GM18508 (cell line): ENCODE measurements around the gene IQSEC1.
A peak's percentile ranks its signal among the peaks of the same experiment; 100 is the strongest.

Experiments used
- ATAC-seq: cut with Tn5 transposase; IDR thresholded peaks from one replicate; pipeline ENCODE4 v1.9.1; 2021; ENCODE audit warnings: moderate number of reproducible peaks; ENCODE audit not compliant: insufficient read depth, unreplicated experiment

Gene IQSEC1

GRCh38 chr3:12977117-12977808 lies 96.0 kb downstream of the IQSEC1 start:
- no peak for ATAC-seq

- no peak for ATAC-seq
These were observed 97.3 kb downstream of the IQSEC1 start for GRCh38 chr3:12975748-12976522.

GRCh38 chr3:12974819-12975218 lies 98.4 kb downstream of the IQSEC1 start:
- no peak for ATAC-seq

GRCh38 chr3:12974334-12974733 lies 98.9 kb downstream of the IQSEC1 start:
- no peak for ATAC-seq

GRCh38 chr3:12973827-12974226 lies 99.4 kb downstream of the IQSEC1 start:
- ATAC-seq, result no peak

- ATAC-seq, result no peak
These were observed 100.2 kb downstream of the IQSEC1 start for GRCh38 chr3:12972781-12973702.

GRCh38 chr3:12972043-12972442 lies 101.2 kb downstream of the IQSEC1 start:
- ATAC-seq, result no peak

- no peak for ATAC-seq
These were observed 102.5 kb downstream of the IQSEC1 start for GRCh38 chr3:12970684-12971083.

- no peak for ATAC-seq
These were observed 103.7 kb downstream of the IQSEC1 start for GRCh38 chr3:12969486-12969885.

GRCh38 chr3:12968541-12968940 lies 104.7 kb downstream of the IQSEC1 start:
- no peak for ATAC-seq

- peak; percentile 43 for ATAC-seq
These were observed 105.5 kb downstream of the IQSEC1 start for GRCh38 chr3:12967606-12968351.

- no peak for ATAC-seq
These were observed 106.2 kb downstream of the IQSEC1 start for GRCh38 chr3:12966847-12967605.

GRCh38 chr3:12965999-12966846 lies 107.0 kb downstream of the IQSEC1 start:
- no peak for ATAC-seq

- no peak for ATAC-seq
These were observed 108.3 kb downstream of the IQSEC1 start for GRCh38 chr3:12964711-12965612.

GRCh38 chr3:12963922-12964701 lies 109.1 kb downstream of the IQSEC1 start:
- no peak for ATAC-seq

GRCh38 chr3:12963231-12963896 lies 109.9 kb downstream of the IQSEC1 start:
- ATAC-seq, result no peak
